CD4-positive, alpha-beta T cell treated with Interleukin-17A for 4 hours (primary cell): ENCODE data around the gene CCDC57.

Source experiments
- DNase-seq: peaks from one replicate; pipeline ENCODE4 v3.0.0-alpha.2; 2020; ENCODE audit warnings: mixed read lengths

Gene CCDC57

DNA sequence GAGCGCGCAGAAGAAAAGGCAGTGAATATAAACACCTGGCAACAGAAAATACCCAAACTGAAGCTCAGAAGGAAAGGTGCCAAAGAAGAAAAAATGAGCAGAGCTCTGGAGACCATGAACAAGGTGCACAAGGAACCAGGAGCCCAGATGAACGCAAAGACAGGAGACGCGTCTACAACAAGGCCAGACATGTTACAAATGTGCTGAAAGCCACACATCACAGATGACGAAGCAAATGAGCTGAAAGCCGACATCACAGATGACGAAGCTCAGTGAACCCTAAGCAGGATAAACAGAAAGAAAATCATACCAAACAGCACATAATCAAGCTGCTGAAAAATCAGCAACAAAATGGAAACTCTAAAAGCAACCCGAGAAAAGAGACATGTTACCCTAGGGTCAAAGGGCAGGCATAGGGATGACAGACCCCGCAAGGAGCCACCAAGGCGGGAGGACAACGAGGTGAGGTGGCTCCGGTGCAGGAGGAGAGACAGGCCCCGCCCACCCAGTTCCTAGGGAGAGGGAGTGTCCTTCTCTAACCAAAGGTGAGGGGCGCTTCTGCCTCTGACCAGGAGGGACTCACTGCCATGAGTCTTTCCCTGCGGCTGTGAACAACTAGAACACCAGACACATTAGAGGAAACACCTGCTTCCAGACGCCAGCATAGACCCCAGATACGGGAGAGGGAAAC, 39.1 kb downstream of the CCDC57 start:
- no peak for DNase-seq

DNA sequence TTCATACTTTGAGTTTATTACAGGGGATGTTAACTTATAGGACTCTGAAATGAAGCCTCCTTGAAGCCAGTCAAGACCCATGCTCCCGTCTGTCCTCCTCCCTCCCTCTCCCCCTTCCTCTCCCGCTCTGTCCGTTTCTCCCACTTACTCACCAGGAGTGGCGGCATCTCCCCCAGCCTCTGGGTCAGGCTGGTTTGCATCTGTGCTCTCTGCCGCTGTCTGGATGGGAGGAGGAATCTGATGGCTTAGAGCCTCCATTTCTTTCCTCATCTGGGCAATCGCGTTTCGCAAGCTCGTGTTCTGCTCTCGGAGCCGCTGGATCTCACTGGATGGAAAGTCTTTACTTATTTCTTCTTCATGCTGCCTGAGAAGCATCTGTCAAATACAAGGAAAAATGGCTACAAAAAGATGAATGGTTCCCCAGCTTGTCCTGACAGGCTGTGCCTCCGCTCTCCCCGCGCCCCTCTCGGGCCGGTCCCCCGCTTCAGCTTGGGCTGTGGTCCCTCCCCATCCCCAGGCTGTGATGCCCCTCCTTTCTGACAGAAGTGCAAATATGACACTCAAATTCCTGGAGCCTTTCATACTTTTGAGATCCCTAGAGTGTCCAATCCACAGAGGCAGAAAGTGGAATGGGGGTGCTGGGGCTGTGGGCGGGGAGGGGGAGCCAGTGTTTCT, 40.0 kb downstream of the CCDC57 start:
- DNase-seq = no peak

DNA sequence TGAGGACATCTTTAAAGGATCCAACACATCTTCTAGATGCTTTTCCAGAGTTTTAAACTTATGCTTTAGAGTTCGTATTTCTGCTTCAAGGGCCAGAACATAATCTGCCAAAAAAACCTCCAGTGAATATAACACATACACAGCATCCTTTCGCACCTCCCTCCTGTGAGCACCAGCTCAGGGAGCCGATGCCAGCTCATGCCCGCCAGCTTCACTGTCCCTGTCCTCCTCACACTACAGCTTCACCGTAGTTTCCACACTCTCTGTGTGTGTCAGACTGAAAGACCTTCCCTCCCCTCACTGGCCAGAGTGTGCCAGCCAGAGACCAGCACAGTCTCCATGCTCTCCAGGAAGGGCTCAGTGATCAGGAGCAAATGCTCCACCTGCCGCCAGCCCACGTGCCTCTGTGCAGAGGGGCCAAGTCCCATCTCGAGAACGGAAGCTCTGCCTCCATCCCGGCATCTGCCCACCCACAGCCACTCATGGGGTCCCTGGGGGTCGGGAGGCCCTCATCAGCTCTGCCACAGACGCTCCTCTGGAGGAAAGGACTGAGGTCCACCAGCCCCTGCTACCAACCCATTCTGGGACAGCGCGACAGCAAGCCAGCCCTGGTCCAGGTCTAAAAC, 40.8 kb downstream of the CCDC57 start:
- no peak for DNase-seq

DNA sequence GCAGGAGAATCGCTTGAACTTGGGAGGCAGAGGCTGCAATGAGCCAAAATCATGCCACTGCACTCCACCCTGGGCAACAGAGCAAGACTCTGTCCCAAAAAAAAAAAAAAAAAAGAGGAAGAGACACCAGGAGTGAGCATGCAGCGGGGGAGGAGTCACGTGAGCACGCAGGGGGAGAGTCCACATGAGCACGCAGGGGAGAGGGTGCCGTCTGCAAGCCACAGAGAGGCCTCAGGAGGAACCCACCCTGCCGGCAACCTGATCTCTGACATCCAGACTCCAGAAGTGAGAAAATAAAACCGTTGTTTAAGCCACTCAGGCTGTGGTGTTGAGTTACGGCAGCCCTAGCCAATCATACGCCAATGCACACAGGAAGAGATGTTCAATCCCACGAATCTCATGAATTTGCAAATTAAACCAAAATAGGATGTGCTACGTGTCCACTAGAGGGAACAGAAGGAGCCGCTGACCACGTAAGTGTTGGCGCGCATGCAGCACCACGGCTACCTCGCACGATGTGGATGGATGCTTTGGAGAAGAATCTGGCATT, 42.2 kb downstream of the CCDC57 start:
- no peak for DNase-seq

DNA sequence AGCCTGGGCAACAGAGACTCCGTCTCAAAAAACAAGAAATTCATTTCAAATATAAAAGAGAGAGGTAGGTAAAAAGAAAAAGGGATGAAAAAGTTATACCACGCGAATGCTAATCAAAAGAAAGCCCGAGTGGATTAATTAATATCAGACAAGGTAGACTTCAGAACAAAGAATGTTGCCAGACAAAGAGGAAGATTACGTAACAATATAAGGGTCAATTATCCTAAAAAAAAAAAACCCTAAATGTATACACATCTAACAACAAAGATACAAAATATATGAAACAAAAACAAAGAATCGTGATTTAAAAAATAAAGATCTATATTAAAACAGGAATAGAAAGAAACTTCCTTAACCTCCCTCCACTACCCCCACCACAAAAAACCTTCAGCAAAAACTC, 44.1 kb downstream of the CCDC57 start:
- no peak for DNase-seq

DNA sequence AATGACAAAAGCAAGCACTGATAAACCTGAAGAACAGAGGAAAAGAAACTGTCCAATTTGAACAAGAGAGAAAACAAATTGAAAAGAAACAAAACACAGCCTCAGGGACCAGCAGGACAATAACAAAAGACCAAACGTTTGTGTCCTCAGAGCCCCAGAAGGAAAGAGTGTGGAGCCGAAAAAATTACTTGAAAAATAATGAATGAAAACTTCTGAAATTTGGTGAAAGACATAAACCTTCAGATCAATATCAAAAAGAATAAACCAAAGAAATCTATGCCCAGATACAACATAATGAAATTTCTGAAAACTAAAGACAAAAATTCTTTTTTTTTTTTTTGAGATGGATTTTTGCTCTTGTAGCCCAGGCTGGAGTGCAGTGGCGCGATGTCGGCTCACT, 45.6 kb downstream of the CCDC57 start:
- no peak for DNase-seq

DNA sequence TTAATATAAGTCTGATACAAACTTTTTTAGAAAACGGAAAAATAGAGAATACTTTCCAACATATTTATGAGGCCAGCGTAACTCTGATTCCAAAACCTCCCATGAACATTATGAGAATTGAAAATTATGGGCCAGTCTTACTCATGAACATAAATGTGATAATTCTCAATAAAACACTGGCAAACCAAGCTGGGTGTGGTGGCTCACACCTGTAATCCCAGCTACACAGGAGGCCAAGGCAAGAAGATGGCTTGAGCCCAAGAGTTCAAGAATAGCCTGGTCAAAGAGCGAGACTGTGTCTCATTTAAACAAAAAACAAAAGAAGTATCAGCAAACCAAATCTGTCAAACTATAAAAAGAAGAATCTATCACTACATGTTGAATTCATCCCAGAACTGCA, 47.8 kb downstream of the CCDC57 start:
- no peak for DNase-seq

DNA sequence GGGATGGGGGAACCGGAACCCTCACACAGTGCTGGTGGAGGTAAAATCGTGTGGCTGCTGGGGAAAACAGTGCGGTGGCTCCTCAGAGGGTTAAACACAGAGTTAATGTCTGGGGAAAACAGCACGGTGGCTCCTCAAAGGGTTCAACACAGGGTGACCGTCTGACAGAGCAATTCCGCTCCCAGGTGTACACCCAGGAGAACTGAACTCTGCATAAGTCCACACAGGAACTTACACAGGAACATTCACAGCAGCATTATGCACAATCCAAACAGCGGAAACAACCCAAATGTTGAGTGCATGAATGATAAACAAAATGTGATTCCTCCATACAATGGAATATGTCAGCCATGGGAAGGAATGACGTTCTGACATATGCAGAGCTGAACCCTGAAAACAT, 51.4 kb downstream of the CCDC57 start:
- DNase-seq = no peak

GRCh38 chr17:82160075-82160474, 52.6 kb downstream of the CCDC57 start:
- no peak for DNase-seq

DNA sequence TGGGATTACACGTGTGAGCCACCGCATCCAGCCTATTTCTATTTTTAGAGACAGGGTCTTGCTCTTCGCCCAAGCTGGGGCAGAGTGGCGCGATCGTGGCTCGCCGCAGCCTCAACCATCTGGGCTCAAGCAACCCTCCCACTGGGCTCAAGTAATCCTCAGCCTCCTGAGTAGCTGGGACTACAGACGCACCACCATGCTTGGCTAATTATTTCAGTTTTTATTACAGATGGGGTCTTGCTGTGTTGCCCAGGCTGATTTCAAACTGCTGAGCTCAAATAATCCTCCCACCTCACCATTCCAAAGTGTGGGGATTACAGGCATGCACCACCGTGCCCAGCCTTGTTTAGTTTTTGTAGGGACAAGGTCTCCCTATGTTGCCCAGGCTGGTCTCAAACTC, 53.8 kb downstream of the CCDC57 start:
- no peak for DNase-seq

GRCh38 chr17:82157046-82158035, 55.3 kb downstream of the CCDC57 start:
- DNase-seq = no peak

- no peak for DNase-seq
These were observed 56.2 kb downstream of the CCDC57 start for GRCh38 chr17:82156284-82156925.

GRCh38 chr17:82155606-82156005, 57.0 kb downstream of the CCDC57 start:
- DNase-seq = no peak

DNA sequence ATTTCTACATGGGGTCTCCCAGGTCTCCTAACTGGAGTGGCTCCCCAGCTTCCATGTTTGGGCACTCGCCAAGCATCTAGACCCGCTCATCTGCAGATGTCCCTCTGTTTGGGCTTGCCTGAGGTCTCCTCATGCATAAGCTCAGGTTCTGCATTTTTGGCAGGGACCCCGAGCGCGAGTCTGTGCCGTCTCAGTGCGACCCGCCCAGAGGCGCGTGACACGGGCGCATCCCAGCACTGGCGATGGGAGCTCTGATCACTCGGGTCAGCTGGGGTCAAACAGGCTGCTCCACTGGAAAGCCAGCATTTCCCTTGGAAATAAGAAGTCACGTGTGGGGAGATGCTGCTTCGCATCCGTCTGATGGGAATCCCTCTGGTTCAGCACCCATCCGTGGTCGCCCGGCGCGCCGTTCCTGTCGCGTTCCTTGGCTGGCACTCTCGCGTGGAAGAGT, 57.7 kb downstream of the CCDC57 start:
- no peak for DNase-seq

DNA sequence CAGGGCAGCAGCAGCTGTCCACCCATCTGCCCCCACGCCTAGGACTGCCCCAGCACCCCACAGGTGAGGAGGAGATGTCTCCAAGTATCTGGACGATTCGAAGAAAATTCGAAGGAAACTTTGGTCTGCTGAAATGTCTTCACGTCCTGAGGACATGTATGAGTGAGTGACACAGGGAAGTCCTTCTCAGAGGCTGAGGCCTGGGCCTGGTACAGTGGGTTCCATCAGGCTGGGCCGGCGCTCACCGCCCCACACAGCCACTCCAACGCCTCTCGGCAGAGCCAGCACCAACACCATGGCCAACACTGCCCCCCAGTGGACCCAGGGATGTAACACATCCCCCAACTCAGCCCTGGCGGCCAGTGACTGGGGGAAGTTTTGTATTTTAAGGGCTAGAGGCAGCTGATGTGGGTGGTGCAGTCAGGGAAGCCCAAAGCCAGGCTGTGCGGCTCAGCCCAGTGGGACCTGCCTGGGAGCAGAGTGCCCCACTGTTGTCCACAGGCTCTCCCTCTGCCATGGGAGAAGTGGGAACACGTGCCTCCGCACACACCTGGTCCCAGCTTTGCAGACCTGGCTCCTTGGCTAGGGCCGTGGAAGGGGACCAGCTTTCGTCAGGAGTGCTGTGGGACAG, 58.8 kb downstream of the CCDC57 start:
- peak; percentile 89 for DNase-seq

DNA sequence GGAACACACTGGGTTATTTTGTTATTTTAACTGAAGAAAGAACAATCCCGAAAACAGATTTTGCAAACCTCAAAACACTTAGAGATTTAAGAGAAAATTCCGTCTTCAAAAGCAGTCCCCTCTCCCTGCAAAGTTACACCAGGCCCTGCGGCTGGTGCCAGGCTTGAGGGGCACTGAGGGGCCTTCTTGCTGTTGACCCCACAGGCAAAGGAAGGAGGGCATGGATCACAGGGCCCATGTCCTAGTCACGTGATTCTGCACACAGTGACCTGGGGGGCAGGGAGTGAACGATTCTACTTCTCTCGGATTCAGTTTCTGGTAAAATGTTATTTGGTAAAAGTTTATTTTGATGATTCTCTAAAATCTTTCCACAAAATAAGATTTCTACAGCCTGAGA, 59.3 kb downstream of the CCDC57 start:
- no peak for DNase-seq

DNA sequence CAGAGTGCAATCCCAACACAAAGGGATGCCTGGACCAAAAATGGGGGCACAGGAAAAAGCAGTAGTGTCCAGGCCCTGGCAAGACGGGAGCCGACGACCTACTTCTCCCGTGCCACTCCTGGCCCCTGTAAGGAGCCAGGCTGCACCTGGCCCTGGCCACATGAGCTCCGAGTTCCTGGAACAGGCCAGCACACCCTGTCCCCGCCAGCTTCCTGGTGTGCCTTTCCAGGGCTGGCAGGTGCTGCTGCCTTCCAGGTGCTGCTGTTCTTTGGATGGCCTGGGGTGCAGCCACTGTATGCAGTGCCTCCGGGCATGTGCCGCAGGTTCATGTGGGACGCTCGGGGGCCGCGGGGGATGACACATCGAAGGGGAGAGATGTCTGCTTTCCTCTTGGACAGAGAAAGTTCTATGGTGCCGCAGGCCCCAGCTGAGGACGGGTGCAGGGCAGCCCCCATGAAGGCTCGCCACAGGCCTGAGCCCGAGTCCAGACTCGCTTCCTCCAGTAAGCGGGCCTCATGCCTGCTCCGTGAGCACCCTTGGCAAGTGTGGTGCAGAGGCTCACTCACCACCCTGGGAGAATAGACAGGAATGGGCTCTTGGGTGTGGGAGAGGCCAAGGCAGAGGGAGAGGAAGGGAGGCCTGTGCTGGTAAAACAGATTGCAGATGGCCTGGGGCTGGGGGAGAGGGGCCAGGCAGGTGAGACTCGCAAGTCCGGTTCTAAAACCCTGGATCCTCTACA, 59.9 kb downstream of the CCDC57 start:
- DNase-seq = no peak

- no peak for DNase-seq
These were observed 60.5 kb downstream of the CCDC57 start for GRCh38 chr17:82152114-82152513.

DNA sequence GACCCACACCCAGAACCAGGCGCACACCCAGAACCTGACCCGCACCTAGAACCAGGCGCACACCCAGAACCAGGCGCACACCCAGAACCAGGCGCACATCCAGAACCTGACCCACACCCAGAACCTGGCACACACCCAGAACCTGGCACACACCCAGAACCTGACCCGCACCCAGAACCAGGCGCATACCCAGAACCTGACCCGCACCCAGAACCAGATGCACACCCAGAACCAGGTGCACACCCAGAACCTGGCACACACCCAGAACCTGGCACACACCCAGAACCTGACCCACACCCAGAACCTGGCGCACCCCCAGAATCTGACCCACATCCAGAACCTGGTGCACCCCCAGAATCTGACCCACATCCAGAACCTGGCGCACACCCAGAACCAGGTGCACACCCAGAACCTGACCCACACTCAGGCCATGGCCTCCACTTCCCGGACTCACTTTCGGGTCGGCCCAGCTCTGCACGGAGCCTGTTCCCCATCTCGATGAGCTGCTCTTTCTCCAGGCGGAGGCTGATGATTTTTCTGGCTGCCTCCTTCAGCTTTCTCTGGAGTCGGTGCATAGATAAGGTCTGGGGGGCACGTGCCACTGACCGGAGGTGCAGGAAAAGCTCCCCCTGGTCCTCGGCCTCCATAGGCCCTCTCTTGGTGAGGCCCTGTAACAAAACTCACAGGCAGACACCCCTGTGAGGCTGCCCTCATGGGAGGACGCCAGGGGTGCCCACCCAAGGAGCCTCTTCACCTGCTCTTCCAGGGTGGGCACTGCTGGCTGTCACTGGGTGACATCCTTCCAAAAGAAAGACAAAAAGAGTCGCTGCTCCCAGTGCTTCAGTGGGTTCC, 61.3 kb downstream of the CCDC57 start:
- DNase-seq = no peak
